K562 (cell line): ENCODE data around the gene LDLRAD3. TPM values are rescaled to one million over a fixed set of nuclear protein-coding genes. Genes with fewer than 3 reads are reported as not detected.

Experiments used
- ATAC-seq: fragments of 200-7000 bp; cut with Tn5 transposase; 3 replicates; pipeline ENCODE4 v1.9.1; 2020; ENCODE audit warnings: moderate library complexity
- BruUV-seq: library from RNA; stranded (reverse); fragments of 400-500 nt; replicated peaks from 2 replicates; lab custom pipeline; 2021; lab: Mats Ljungman, UMichigan
- CTCF ChIA-PET: fragments of 300-600 bp; formaldehyde crosslinking; extraction: SDS; loops from one replicate; lab custom pipeline; 2021; ENCODE audit warnings: low intra/inter-chr PET ratio; lab: Yijun Ruan, JAX
- POLR2A ChIA-PET: fragments of 300-600, 350-650 bp; sonication (Branson Sonifier 250); formaldehyde crosslinking; extraction: SDS; loops from one replicate; lab custom pipeline; 2021; ENCODE audit warnings: antibody characterized with exemption, inconsistent platforms; lab: Yijun Ruan, JAX
- DNase-seq, 4 experiments: peaks; one replicate each; pipeline versions ENCODE4 v3.0.0 to v3.0.0-alpha.2; 2011 to 2018; ENCODE audit warnings: low spot score in 3 of 4, mixed read lengths in 3 of 4; ENCODE audit errors: extremely low read depth in 1 of 4
- FAIRE-seq: peaks from 2 replicates; lab custom pipeline; 2011; peaks lifted over from hg19 to GRCh38; lab: Jason Lieb, UNC
- H2AFZ ChIP-seq: 2 replicates; pipeline ENCODE4 v1.6.0; 2011; ENCODE audit warnings: low read depth, low read length, control low read depth, inconsistent platforms
- H3K27ac ChIP-seq: fragments of 200-600 bp; 3 replicates; pipeline ENCODE4 v1.8.0; 2011; ENCODE audit warnings: low read depth, mild to moderate bottlenecking, control low read depth, inconsistent platforms, low read length, moderate library complexity, mixed read lengths; ENCODE audit errors: extremely low read depth
- H3K27me3 ChIP-seq, 2 experiments: fragments of 300-600 bp in 1 of 2; 2 replicates in 1 of 2; 3 replicates in 1 of 2; pipeline versions ENCODE4 v1.6.0 to v1.8.0; 2011; ENCODE audit warnings: inconsistent platforms in 2 of 2, low read length in 2 of 2, mild to moderate bottlenecking in 1 of 2, mixed read lengths in 1 of 2, moderate library complexity in 1 of 2; ENCODE audit not compliant: control insufficient read depth in 2 of 2, insufficient read depth in 2 of 2
- H3K36me3 ChIP-seq: fragments of 300-600 bp; 3 replicates; pipeline ENCODE4 v1.8.0; 2011; ENCODE audit warnings: mild to moderate bottlenecking, low read length, inconsistent platforms; ENCODE audit not compliant: control insufficient read depth, insufficient read depth
- H3K4me1 ChIP-seq, 2 experiments: fragments of 200-600 bp in 1 of 2; replicated peaks in 1 of 2; 2 replicates in 1 of 2; 3 replicates in 1 of 2; pipeline versions ENCODE4 v1.5.1 to v1.8.0; 2011; ENCODE audit warnings: inconsistent platforms in 2 of 2, low read length in 2 of 2, mild to moderate bottlenecking in 1 of 2, mixed read lengths in 1 of 2, moderate library complexity in 1 of 2; ENCODE audit not compliant: control insufficient read depth in 2 of 2, insufficient read depth in 2 of 2
- H3K4me2 ChIP-seq: 2 replicates; pipeline ENCODE4 v1.6.1; 2011; ENCODE audit warnings: low read length, control low read depth, inconsistent platforms, mixed read lengths; ENCODE audit not compliant: insufficient read depth
- H3K4me3 ChIP-seq: fragments of 200-600 bp; sonication (generic), shearing (Covaris generic); 2 replicates; pipeline ENCODE4 v1.5.1; 2016; ENCODE audit warnings: control low read depth, inconsistent platforms
- H3K79me2 ChIP-seq: fragments of 200-600 bp; 3 replicates; pipeline ENCODE4 v1.8.0; 2011; ENCODE audit warnings: low read length, inconsistent platforms; ENCODE audit not compliant: control insufficient read depth, insufficient read depth
- H3K9ac ChIP-seq, 2 experiments: 2 replicates each; pipeline versions ENCODE4 v1.6.0 to v1.6.1; 2011; ENCODE audit warnings: low read depth in 2 of 2, low read length in 2 of 2, control low read depth in 1 of 2, inconsistent platforms in 1 of 2, mild to moderate bottlenecking in 1 of 2, mixed read lengths in 1 of 2; ENCODE audit not compliant: insufficient read depth in 1 of 2
- H3K9me1 ChIP-seq: one replicate; pipeline ENCODE4 v1.6.0; 2011; ENCODE audit warnings: inconsistent platforms, mild to moderate bottlenecking, low read length, moderate library complexity; ENCODE audit not compliant: control insufficient read depth, insufficient read depth
- H3K9me3 ChIP-seq: replicated peaks from 2 replicates; pipeline ENCODE4 v1.5.1; 2011; ENCODE audit warnings: low read depth, low read length, inconsistent platforms; ENCODE audit not compliant: control insufficient read depth, insufficient read depth
- H4K20me1 ChIP-seq: replicated peaks from 2 replicates; pipeline ENCODE4 v1.6.1; 2011; ENCODE audit warnings: low read length, inconsistent platforms, mixed read lengths; ENCODE audit not compliant: control insufficient read depth, insufficient read depth
- ARID2 ChIP-seq: fragments of 450-650 bp; IDR thresholded peaks from 2 replicates; pipeline ENCODE4 v1.6.1; 2017; ENCODE audit warnings: antibody characterized with exemption, mild to moderate bottlenecking
- MAFK ChIP-seq: IDR thresholded peaks from 2 replicates; pipeline ENCODE4 v1.6.1; 2011; ENCODE audit warnings: low read length, improper control_type of control experiment
- PHF20 ChIP-seq: fragments of 450-650 bp; IDR thresholded peaks from 2 replicates; pipeline ENCODE4 v1.6.1; 2018; ENCODE audit not compliant: partially characterized antibody
- PRMT5 ChIP-seq: sonication (generic); formaldehyde crosslinking; IDR thresholded peaks from 2 replicates; pipeline ENCODE4 v1.5.0; 2020; ENCODE audit warnings: missing genetic modification reagents
- SAFB ChIP-seq: fragments of 200-400 bp; formaldehyde crosslinking; IDR thresholded peaks from 2 replicates; pipeline ENCODE4 v1.6.1; 2017; ENCODE audit warnings: low read depth, low read length, borderline replicate concordance
- SREBF1 ChIP-seq: fragments of 150-350 bp; IDR thresholded peaks from 2 replicates; pipeline ENCODE4 v1.6.1; 2014; ENCODE audit warnings: antibody characterized with exemption, low read depth, low read length, borderline replicate concordance
- ZFX ChIP-seq: sonication (generic); formaldehyde crosslinking; IDR thresholded peaks from 2 replicates; pipeline ENCODE4 v1.8.0; 2022; ENCODE audit warnings: mild to moderate bottlenecking, missing genetic modification reagents, moderate library complexity
- ZNF184 ChIP-seq: sonication (generic); formaldehyde crosslinking; IDR thresholded peaks from 2 replicates; pipeline ENCODE4 v1.5.0; 2020; ENCODE audit warnings: missing genetic modification reagents
- ZNF263 ChIP-seq: sonication (generic); formaldehyde crosslinking; IDR thresholded peaks from 2 replicates; pipeline ENCODE4 v1.8.0; 2022; ENCODE audit warnings: mild to moderate bottlenecking, missing genetic modification reagents, borderline replicate concordance
- WGBS: fragments of 100-300 bp; shearing (Covaris generic); methylation state at CpG from one replicate; pipeline ENCODE4 v1.1.6; 2016; ENCODE audit warnings: low coverage, mixed read lengths; ENCODE audit not compliant: insufficient coverage; ENCODE audit errors: missing lambda C conversion rate; 5-methylcytosine and 5-hydroxymethylcytosine counted together
- in situ Hi-C: fragments of 300-500 bp; cut with MboI; formaldehyde crosslinking; loops from 4 replicates; pipeline ENCODE4 v1.15.0; 2018; ENCODE audit warnings: inconsistent platforms, mixed read lengths
- intact Hi-C: fragments of 100-400 bp; cut with micrococcal nuclease; formaldehyde crosslinking; loops from 2 replicates; pipeline ENCODE4 v1.14.2; 2022
- polyA plus RNA-seq, 8 experiments: library from polyadenylated mRNA; depleted of rRNA in 4 of 8; stranded (reverse) in 5 of 8; unstranded in 3 of 8; fragments of >200 nt; fragmentation: Nextera tagmentation in 2 of 8; fragmentation: Illumina TruSeq in 1 of 8; extraction: Ambion mirVana in 2 of 8; extraction: Trizol in 1 of 8; gene quantifications; 2 replicates each; pipeline versions ENCODE4 v1.2.1 to v1.2.3, GENCODE V29; 2011 to 2014; ENCODE audit warnings: inconsistent platforms in 1 of 8, missing spikeins in 1 of 8
- total RNA-seq, 7 experiments: library from RNA; depleted of rRNA in 6 of 7; stranded (reverse); fragments of >200 nt in 6 of 7; fragmentation: Illumina TruSeq in 2 of 7; extraction: Trizol in 2 of 7; gene quantifications; 2 replicates each; pipeline versions ENCODE4 v1.2.1 to v1.2.3, GENCODE V29; 2011 to 2021; ENCODE audit warnings: low replicate concordance in 1 of 7
- TF ChIP-seq, protein P1 (sequence below): sonication (generic); formaldehyde crosslinking; IDR thresholded peaks from 2 replicates; pipeline ENCODE4 v1.8.1; 2023; ENCODE audit warnings: mild to moderate bottlenecking, missing genetic modification reagents
- TF ChIP-seq, protein P2 (sequence below): fragments of 250-450 bp; sonication (Bioruptor Pico); IDR thresholded peaks from 2 replicates; pipeline ENCODE4 v1.4.0; 2020; ENCODE audit warnings: mild to moderate bottlenecking, moderate library complexity
- TF ChIP-seq, protein P3 (sequence below), 2 experiments: IDR thresholded peaks; 2 replicates each; pipeline ENCODE4 v1.6.1; 2011; ENCODE audit warnings: borderline replicate concordance in 1 of 2, control low read depth in 1 of 2, low read depth in 1 of 2, low read length in 1 of 2, mild to moderate bottlenecking in 1 of 2, mixed read lengths in 1 of 2, moderate library complexity in 1 of 2; ENCODE audit not compliant: insufficient read depth in 1 of 2, insufficient read length in 1 of 2, poor library complexity in 1 of 2, severe bottlenecking in 1 of 2; ENCODE audit errors: extremely low read depth in 1 of 2

The LDLRAD3 gene
- total and polyA plus RNA-seq, 9 of the 15 experiments (the other 6 are each of a cell fraction or from before 2014, with no cell fraction given) = 0.73 to 7.2 (median 3.5) TPM

DNA sequence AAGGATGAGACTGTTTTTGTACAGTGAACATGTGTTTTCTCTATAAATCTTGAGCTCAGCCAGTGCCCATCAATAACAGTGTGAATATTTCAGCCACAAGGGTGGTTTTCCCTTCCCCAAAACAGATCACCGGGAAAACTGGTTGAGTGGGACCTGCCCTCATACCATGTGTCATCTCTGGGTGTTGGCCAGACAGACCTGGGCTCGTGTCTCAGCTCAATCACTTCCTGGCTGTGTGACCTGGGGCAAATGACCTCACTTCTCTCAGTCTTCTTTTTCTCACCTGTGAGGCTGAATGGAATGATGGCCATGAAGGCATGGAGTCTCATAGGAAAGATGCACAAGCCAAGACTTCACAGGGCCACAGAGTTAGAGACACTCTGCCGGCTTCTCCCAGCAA, 270.6 kb downstream of the LDLRAD3 start:
- no peaks in the 10 kb centered on the region for H3K9me3 ChIP-seq
- DNase-seq (no peak), ATAC-seq (no peak), FAIRE-seq (no peak)
- no peaks in the 10 kb centered on the region for H3K4me1 ChIP-seq
- no peaks in the 10 kb centered on the region for H3K36me3 ChIP-seq
- H4K20me1 ChIP-seq = no peaks in the 10 kb centered on the region
- H3K4me3 ChIP-seq = no peak overlapping the region
- CTCF ChIA-PET = no interaction called here
- H3K4me2 ChIP-seq = no peak overlapping the region
- no peak for TF ChIP-seq MAFK
- no peak for TF ChIP-seq PHF20
- no peak for TF ChIP-seq ZNF184 (CRISPR knock-in tag)
- TF ChIP-seq SREBF1 = no peak
- no peak for TF ChIP-seq ARID2
- TF ChIP-seq, protein P1, sequence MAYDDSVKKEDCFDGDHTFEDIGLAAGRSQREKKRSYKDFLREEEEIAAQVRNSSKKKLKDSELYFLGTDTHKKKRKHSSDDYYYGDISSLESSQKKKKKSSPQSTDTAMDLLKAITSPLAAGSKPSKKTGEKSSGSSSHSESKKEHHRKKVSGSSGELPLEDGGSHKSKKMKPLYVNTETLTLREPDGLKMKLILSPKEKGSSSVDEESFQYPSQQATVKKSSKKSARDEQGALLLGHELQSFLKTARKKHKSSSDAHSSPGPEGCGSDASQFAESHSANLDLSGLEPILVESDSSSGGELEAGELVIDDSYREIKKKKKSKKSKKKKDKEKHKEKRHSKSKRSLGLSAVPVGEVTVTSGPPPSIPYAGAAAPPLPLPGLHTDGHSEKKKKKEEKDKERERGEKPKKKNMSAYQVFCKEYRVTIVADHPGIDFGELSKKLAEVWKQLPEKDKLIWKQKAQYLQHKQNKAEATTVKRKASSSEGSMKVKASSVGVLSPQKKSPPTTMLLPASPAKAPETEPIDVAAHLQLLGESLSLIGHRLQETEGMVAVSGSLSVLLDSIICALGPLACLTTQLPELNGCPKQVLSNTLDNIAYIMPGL = no peak
- TF ChIP-seq, protein P2, sequence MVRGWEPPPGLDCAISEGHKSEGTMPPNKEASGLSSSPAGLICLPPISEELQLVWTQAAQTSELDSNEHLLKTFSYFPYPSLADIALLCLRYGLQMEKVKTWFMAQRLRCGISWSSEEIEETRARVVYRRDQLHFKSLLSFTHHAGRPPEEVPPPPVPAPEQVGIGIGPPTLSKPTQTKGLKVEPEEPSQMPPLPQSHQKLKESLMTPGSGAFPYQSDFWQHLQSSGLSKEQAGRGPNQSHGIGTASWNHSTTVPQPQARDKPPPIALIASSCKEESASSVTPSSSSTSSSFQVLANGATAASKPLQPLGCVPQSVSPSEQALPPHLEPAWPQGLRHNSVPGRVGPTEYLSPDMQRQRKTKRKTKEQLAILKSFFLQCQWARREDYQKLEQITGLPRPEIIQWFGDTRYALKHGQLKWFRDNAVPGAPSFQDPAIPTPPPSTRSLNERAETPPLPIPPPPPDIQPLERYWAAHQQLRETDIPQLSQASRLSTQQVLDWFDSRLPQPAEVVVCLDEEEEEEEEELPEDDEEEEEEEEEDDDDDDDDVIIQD (CRISPR knock-in tag) = no peak
- TF ChIP-seq, protein P3, sequence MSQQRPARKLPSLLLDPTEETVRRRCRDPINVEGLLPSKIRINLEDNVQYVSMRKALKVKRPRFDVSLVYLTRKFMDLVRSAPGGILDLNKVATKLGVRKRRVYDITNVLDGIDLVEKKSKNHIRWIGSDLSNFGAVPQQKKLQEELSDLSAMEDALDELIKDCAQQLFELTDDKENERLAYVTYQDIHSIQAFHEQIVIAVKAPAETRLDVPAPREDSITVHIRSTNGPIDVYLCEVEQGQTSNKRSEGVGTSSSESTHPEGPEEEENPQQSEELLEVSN (IDR thresholded peaks at IDR 0.05; ENCODE audit: borderline replicate concordance in 1 of 2, extremely low read depth in 1 of 2, insufficient read depth in 1 of 2, insufficient read length in 1 of 2, low read depth in 1 of 2, low read length in 1 of 2, poor library complexity in 1 of 2, severe bottlenecking in 1 of 2) = no peak
- TF ChIP-seq PRMT5 (CRISPR knock-in tag) = no peak
- no peak for TF ChIP-seq ZNF263
- TF ChIP-seq SAFB = no peak
- no peak for TF ChIP-seq ZFX
- H2AFZ ChIP-seq = no peak overlapping the region
- in situ Hi-C loops = no loop called here
- POLR2A ChIA-PET = no interaction called here
- H3K9ac ChIP-seq = no peak overlapping the region
- BruUV-seq = no TSS peak
- H3K27me3 ChIP-seq = peaks cover 3 to 27% of the 10 kb centered on the region in 2 experiments
- H3K9me1 ChIP-seq = no peaks in the 10 kb centered on the region
- H3K79me2 ChIP-seq = no peaks in the 10 kb centered on the region
- H3K27ac ChIP-seq = no peak overlapping the region
- WGBS = 11% methylated on average over 3 of the region's 3 CpGs
- intact Hi-C loops = no loop called here
